Pancreas (tissue), 10 donors: ENCODE results near the gene GSTP1. TPM values are rescaled to one million over a fixed set of nuclear protein-coding genes. Genes with fewer than 3 reads are reported as not detected.
"Not testable (repeated sequence)": the region's sequence is repeated elsewhere in the genome, so short reads cannot be mapped to it uniquely, and the experiment has no call there.

Source experiments
- ATAC-seq, 4 donors: fragments of 200-7000 bp; cut with Tn5 transposase; one replicate each; pipeline versions ENCODE4 v1.8.0 to v1.9.1; 2020; ENCODE audit warnings: mild to moderate bottlenecking in 4 of 4, moderate library complexity in 4 of 4
- DNase-seq, 6 donors: peaks; one replicate each; pipeline ENCODE4 v3.0.0-alpha.2; 2020
- FAIRE-seq: peaks from 2 replicates; lab custom pipeline; 2012; peaks lifted over from hg19 to GRCh38; lab: Jason Lieb, UNC
- H3K27ac ChIP-seq, 4 donors: fragments of 200-600 bp; sonication (generic); 1 replicate in 3 of 4; 2 replicates in 1 of 4; pipeline versions ENCODE4 v1.5.0 to v1.8.0; 2020
- H3K27me3 ChIP-seq, 4 donors: fragments of 200-600 bp; one replicate each; pipeline ENCODE4 v1.8.0; 2021
- H3K36me3 ChIP-seq, 3 donors: fragments of 200-600 bp; sonication (generic) in 1 of 3; one replicate each; pipeline versions ENCODE4 v1.5.0 to v1.8.0; 2020 to 2021
- H3K4me1 ChIP-seq, 3 donors: fragments of 200-600 bp; one replicate each; pipeline ENCODE4 v1.8.0; 2021
- H3K4me3 ChIP-seq, 4 donors: fragments of 200-600 bp; sonication (generic) in 2 of 4; one replicate each; pipeline versions ENCODE4 v1.5.0 to v1.8.0; 2020 to 2021
- H3K9me3 ChIP-seq, 4 donors: fragments of 200-600 bp; one replicate each; pipeline ENCODE4 v1.8.0; 2021
- WGBS, 2 donors: extraction: QIAGEN DNeasy Blood & Tissue Kit; methylation state at CpG; one replicate each; pipeline ENCODE4 v1.1.7; 2013; 5-methylcytosine and 5-hydroxymethylcytosine counted together
- intact Hi-C, 3 donors: fragments of 100-400 bp; cut with DNase I; formaldehyde crosslinking; loops; one replicate each; pipeline versions ENCODE4 v1.11.1 to v1.14.2; 2022
- polyA plus RNA-seq, 2 donors: library from polyadenylated mRNA; stranded (reverse); fragments of 200-250 nt; gene quantifications; one replicate each; pipeline ENCODE4 v1.2.3, GENCODE V29; 2013
- total RNA-seq, 6 donors: library from RNA; stranded (reverse); fragmentation: NEBNext Ultra II Directional in 4 of 6; extraction: Animal tissue kit (Norgen Biotek cat#: 25700) in 4 of 6; gene quantifications; one replicate each; pipeline versions ENCODE4 v1.2.1 to v1.2.4, GENCODE V29; 2021 to 2023
- TF ChIP-seq, protein P1 (sequence below), 4 donors: fragments of 200-600 bp; sonication (generic) in 3 of 4; IDR thresholded peaks; one replicate each; pipeline versions ENCODE4 v1.5.0 to v1.8.0; 2021; ENCODE audit warnings: antibody characterized with exemption in 4 of 4
- donor health status: healthy with polysubstance abuse.
- donor health status: DM: no; HTN: no; CAD: no; lungs with moderate emphysema.
- donor health status: DM: no; HTN: no; CAD: no.
- donor health status: control.
- donor health status: control.
- donor health status: Bipolar disorder and iron deficiency.
- donor health status: DM: yes; HTN: yes; CAD: no.
- donor health status: DM: no; HTN: no; CAD: no.
- donor health status: DM: no; HTN: no; CAD: no.
- donor health status: DM: yes; HTN: yes; CAD: no.

The GSTP1 gene
- total and polyA plus RNA-seq, 8 donors, result 169 to 350 (median 240) TPM

DNA sequence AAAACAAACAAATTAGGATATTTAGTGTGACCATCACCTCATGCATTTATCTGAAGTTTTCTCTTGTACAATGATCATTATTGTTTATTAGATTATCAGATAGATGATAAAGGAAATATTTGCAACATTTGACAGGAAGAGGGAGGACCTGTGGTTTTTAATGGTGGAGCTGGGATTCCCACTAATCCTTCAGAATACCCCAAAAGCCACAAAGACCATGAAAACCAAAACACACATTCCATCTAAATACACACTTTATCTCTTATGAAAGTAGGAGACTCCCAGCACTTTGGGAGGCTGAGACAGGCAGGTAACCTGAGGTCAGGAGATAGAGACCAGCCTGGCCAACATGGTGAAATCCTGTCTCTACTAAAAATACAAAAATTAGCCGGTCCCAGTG, 15.5 kb downstream of the GSTP1 start:
- Histone ChIP-seq H3K36me3 (no peaks in the 10 kb centered on the region), H3K4me1 (no peaks in the 10 kb centered on the region), H3K27me3 (no peaks in the 10 kb centered on the region), H3K4me3 (no peak overlapping the region), H3K9me3 (no peaks in the 10 kb centered on the region), H3K27ac (no peak overlapping the region)
- 49 to 56% methylated on average over 1 of the region's 1 CpG for WGBS, 2 donors
- intact Hi-C loops, result no loop called here
- no peak for ATAC-seq
- DNase-seq, result no peak
- FAIRE-seq, result no peak
- TF ChIP-seq, protein P1, sequence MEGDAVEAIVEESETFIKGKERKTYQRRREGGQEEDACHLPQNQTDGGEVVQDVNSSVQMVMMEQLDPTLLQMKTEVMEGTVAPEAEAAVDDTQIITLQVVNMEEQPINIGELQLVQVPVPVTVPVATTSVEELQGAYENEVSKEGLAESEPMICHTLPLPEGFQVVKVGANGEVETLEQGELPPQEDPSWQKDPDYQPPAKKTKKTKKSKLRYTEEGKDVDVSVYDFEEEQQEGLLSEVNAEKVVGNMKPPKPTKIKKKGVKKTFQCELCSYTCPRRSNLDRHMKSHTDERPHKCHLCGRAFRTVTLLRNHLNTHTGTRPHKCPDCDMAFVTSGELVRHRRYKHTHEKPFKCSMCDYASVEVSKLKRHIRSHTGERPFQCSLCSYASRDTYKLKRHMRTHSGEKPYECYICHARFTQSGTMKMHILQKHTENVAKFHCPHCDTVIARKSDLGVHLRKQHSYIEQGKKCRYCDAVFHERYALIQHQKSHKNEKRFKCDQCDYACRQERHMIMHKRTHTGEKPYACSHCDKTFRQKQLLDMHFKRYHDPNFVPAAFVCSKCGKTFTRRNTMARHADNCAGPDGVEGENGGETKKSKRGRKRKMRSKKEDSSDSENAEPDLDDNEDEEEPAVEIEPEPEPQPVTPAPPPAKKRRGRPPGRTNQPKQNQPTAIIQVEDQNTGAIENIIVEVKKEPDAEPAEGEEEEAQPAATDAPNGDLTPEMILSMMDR (IDR thresholded peaks at IDR 0.05), result no peak

DNA sequence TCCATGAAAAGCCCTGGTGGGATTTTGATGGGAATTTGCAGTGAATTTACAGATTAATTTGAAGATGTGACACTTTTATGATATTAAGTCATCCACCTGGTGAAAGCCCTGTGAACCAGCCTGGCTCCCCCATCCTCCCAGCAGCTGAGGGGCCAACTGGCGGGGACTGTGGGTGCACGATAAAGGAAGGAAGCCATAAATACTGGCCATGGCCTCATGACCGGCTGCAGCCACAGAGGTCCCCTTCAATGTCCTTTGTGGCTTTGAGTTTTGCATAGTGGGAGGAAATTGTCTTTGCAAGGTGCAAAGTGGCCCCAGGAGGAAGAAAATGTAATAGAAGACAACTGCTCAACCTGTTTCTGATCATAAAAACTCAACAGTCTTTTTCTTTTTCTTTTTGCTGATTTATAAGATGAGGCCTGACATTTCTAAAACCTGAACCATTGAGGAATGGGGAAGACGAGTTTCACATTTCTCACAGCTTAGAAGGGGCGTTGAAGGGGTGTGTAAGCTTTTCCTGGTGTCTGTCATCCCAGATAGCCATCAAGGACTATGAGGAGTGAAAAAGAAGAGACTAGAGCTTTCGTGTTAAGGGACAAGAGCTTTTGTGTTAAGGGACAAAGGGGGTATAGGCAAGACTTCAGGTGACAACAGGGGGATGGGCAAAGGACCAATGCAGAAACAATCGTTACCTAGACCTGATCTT, 16.9 kb downstream of the GSTP1 start:
- WGBS, 2 donors, result 61 to 72% methylated on average over 7 of the region's 7 CpGs
- Histone ChIP-seq H3K36me3 (no peaks in the 10 kb centered on the region), H3K9me3 (no peaks in the 10 kb centered on the region), H3K4me3 (no peak overlapping the region), H3K4me1 (no peaks in the 10 kb centered on the region), H3K27me3 (no peaks in the 10 kb centered on the region), H3K27ac (no peak overlapping the region)
- FAIRE-seq (no peak), ATAC-seq (no peak), DNase-seq (no peak)
- TF ChIP-seq, protein P1 (IDR thresholded peaks at IDR 0.05), result no peak
- intact Hi-C loops, result no loop called here

DNA sequence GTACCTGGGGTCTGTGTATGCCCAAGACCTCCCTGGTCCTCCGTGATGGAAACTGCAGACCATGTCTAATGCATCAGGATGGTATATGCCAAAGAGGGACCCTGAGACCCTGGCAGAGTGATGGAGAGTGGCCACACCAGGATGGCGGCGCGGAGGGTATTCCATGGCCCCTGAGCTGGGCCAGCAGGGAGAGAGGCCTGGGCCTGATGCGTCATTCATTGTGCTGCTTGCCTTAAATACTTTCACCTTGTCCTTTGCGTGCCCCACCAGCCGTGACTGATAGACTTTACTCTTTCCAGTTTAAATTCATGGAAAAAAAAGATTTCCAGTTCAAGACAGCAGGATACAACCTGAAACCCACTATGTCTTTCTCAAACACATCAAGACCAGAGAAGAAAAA, 17.5 kb downstream of the GSTP1 start:
- H3K27ac ChIP-seq, result no peak overlapping the region
- ATAC-seq, result no peak
- no peak for DNase-seq
- no peak for FAIRE-seq
- peaks cover 0 to 1% (median 0%) of the 10 kb centered on the region in 3 donors for H3K4me1 ChIP-seq
- H3K4me3 ChIP-seq, result no peak overlapping the region
- intact Hi-C loops, result no loop called here
- 90 to 92% methylated on average over 7 of the region's 7 CpGs for WGBS, 2 donors
- H3K9me3 ChIP-seq, result no peaks in the 10 kb centered on the region
- TF ChIP-seq, protein P1 (IDR thresholded peaks at IDR 0.05), result no peak
- no peaks in the 10 kb centered on the region for H3K27me3 ChIP-seq
- no peaks in the 10 kb centered on the region for H3K36me3 ChIP-seq

DNA sequence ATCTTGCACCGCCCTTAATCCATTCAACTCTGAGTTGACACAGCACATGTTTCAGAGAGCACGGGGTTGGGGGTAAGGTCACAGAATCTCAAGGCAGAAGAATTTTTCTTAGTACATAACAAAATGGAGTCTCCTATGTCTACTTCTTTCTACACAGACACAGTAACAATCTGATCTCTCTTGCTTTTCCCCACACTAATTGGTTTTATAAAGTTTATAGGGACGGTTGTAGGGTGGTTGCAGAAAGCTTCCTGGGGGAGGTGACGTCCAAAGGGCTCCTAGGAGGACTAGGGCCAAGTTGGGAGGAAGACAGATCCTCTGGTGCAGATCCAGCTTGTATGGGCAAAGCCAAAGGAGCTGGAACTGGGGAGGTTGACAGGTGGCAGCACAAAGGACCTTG, 20.5 kb downstream of the GSTP1 start:
- intact Hi-C loops, H3K27me3 ChIP-seq, H3K27ac ChIP-seq, H3K4me3 ChIP-seq, FAIRE-seq, ATAC-seq, DNase-seq, H3K9me3 ChIP-seq, H3K36me3 ChIP-seq: not testable (repeated sequence)
- 48 to 71% methylated on average over 2 of the region's 4 CpGs for WGBS, 2 donors
- H3K4me1 ChIP-seq, result peaks cover 0 to 10% (median 0%) of the 10 kb centered on the region in 3 donors

DNA sequence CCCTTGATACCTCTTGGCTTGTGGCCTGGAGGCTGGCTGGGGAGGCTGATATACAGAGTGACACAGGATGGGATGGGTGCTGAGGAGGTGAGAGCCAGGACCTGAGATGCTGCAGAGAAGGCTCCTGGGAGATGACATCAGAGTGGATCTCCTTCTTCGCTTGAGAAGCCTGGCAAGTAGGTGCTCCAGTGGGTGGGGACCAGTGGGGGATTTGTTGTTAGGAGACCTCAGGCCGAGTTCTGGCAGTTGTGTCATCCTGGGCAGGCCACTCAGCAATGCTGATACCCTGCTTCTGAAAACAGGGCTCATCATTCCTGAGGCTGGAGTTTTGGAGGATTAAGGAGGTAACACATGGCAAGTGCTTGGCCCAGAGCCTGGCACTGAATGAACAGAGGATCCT, 21.2 kb downstream of the GSTP1 start:
- WGBS, 2 donors, result 75 to 80% methylated on average over 2 of the region's 2 CpGs
- H3K27me3 ChIP-seq, result no peaks in the 10 kb centered on the region
- FAIRE-seq, result no peak
- no peak for ATAC-seq
- H3K27ac ChIP-seq, result no peak overlapping the region
- H3K9me3 ChIP-seq, result no peaks in the 10 kb centered on the region
- H3K4me1 ChIP-seq, result peaks cover 0 to 10% (median 0%) of the 10 kb centered on the region in 3 donors
- intact Hi-C loops, result loop anchor here in 1 of 3 donors (5.0 kb wide), 1 partner anchor 33 kb away; no protein-coding TSS in a partner anchor
- peaks cover 0 to 9% (median 0%) of the 10 kb centered on the region in 3 donors for H3K36me3 ChIP-seq
- TF ChIP-seq, protein P1 (IDR thresholded peaks at IDR 0.05), result no peak
- DNase-seq, result no peak
- H3K4me3 ChIP-seq, result no peak overlapping the region
